Liver (tissue), 9 donors: ENCODE data around the gene TTYH3. TPM values are rescaled to one million over a fixed set of nuclear protein-coding genes. Genes with fewer than 3 reads are reported as not detected.
A peak's percentile ranks its signal among the peaks of the same experiment; 100 is the strongest.

Experiments
- DNase-seq: peaks from one replicate; pipeline ENCODE4 v3.0.0-alpha.2; 2017; ENCODE audit warnings: low spot score
- H3K27ac ChIP-seq, 2 donors: one replicate each; pipeline ENCODE4 v1.7.0; 2013; ENCODE audit warnings: inconsistent platforms in 2 of 2, low read length in 2 of 2, control low read depth in 1 of 2, low read depth in 1 of 2, mild to moderate bottlenecking in 1 of 2
- H3K27me3 ChIP-seq, 4 donors: one replicate each; pipeline versions ENCODE4 v1.6.1 to v1.7.0; 2013; ENCODE audit warnings: low read length in 3 of 4, inconsistent platforms in 1 of 4, mild to moderate bottlenecking in 1 of 4, moderate library complexity in 1 of 4; ENCODE audit not compliant: control insufficient read depth in 4 of 4, insufficient read depth in 4 of 4
- H3K36me3 ChIP-seq, 4 donors: one replicate each; pipeline versions ENCODE4 v1.6.1 to v1.7.0; 2013; ENCODE audit warnings: low read length in 3 of 4, mild to moderate bottlenecking in 3 of 4, low read depth in 1 of 4, moderate library complexity in 1 of 4; ENCODE audit not compliant: control insufficient read depth in 4 of 4, insufficient read depth in 3 of 4
- H3K4me1 ChIP-seq, 4 donors: one replicate each; pipeline versions ENCODE4 v1.6.1 to v1.7.0; 2013; ENCODE audit warnings: low read length in 3 of 4, mild to moderate bottlenecking in 3 of 4, moderate library complexity in 1 of 4; ENCODE audit not compliant: control insufficient read depth in 4 of 4, insufficient read depth in 4 of 4
- H3K4me3 ChIP-seq, 3 donors: one replicate each; pipeline versions ENCODE4 v1.6.1 to v1.7.0; 2013; ENCODE audit warnings: low read length in 3 of 3, control low read depth in 1 of 3, low read depth in 1 of 3, mild to moderate bottlenecking in 1 of 3
- H3K9ac ChIP-seq, 2 donors: one replicate each; pipeline ENCODE4 v1.7.0; 2013; ENCODE audit warnings: low read length in 2 of 2, mild to moderate bottlenecking in 2 of 2, moderate library complexity in 2 of 2, control low read depth in 1 of 2, low read depth in 1 of 2
- H3K9me3 ChIP-seq, 4 donors: one replicate each; pipeline versions ENCODE4 v1.6.1 to v1.7.0; 2013; ENCODE audit warnings: low read length in 3 of 4; ENCODE audit not compliant: control insufficient read depth in 4 of 4
- ATF3 ChIP-seq: IDR thresholded peaks from 2 replicates; pipeline ENCODE4 v1.6.1; 2016; ENCODE audit warnings: antibody characterized with exemption
- CTCF ChIP-seq: fragments of 150-350 bp; IDR thresholded peaks from 2 replicates; pipeline ENCODE4 v1.5.1; 2017; ENCODE audit warnings: improper control_type of control experiment, low read depth, low read length; ENCODE audit not compliant: missing input control
- EGR1 ChIP-seq, 2 donors: IDR thresholded peaks; 2 replicates each; pipeline ENCODE4 v1.6.1; 2016 to 2018; ENCODE audit warnings: antibody characterized with exemption in 2 of 2, low read depth in 2 of 2
- FOXA1 ChIP-seq: IDR thresholded peaks from 2 replicates; pipeline ENCODE4 v1.6.1; 2016; ENCODE audit warnings: antibody characterized with exemption
- FOXA2 ChIP-seq: IDR thresholded peaks from 2 replicates; pipeline ENCODE4 v1.6.1; 2016; ENCODE audit warnings: antibody characterized with exemption
- GABPA ChIP-seq, 2 donors: IDR thresholded peaks in 1 of 2; conservative IDR thresholded peaks in 1 of 2; 2 replicates each; pipeline ENCODE4 v1.6.1; 2016; ENCODE audit warnings: antibody characterized with exemption in 2 of 2, mild to moderate bottlenecking in 1 of 2, moderate library complexity in 1 of 2
- HNF4A ChIP-seq, 2 donors: conservative IDR thresholded peaks; 2 replicates each; pipeline ENCODE4 v1.6.1; 2016; ENCODE audit warnings: antibody characterized with exemption in 2 of 2, mild to moderate bottlenecking in 2 of 2
- HNF4G ChIP-seq: IDR thresholded peaks from 2 replicates; pipeline ENCODE4 v1.6.1; 2016; ENCODE audit warnings: antibody characterized with exemption
- JUND ChIP-seq, 2 donors: IDR thresholded peaks; 2 replicates each; pipeline ENCODE4 v1.6.1; 2016; ENCODE audit warnings: antibody characterized with exemption in 2 of 2
- MAX ChIP-seq: IDR thresholded peaks from 2 replicates; pipeline ENCODE4 v1.6.1; 2016; ENCODE audit warnings: antibody characterized with exemption
- NR2F2 ChIP-seq: IDR thresholded peaks from 2 replicates; pipeline ENCODE4 v1.6.1; 2016; ENCODE audit warnings: antibody characterized with exemption
- RAD21 ChIP-seq, 2 donors: IDR thresholded peaks; 2 replicates each; pipeline ENCODE4 v1.6.1; 2016; ENCODE audit warnings: antibody characterized with exemption in 2 of 2, mild to moderate bottlenecking in 2 of 2
- REST ChIP-seq: IDR thresholded peaks from 2 replicates; pipeline ENCODE4 v1.6.1; 2016; ENCODE audit warnings: antibody characterized with exemption, mild to moderate bottlenecking
- RXRA ChIP-seq, 2 donors: IDR thresholded peaks; 2 replicates each; pipeline ENCODE4 v1.6.1; 2017 to 2018; ENCODE audit warnings: antibody characterized with exemption in 2 of 2, mild to moderate bottlenecking in 1 of 2
- SP1 ChIP-seq: IDR thresholded peaks from 2 replicates; pipeline ENCODE4 v1.6.1; 2018; ENCODE audit warnings: antibody characterized with exemption, mild to moderate bottlenecking
- TAF1 ChIP-seq: conservative IDR thresholded peaks from 2 replicates; pipeline ENCODE4 v1.6.1; 2016; ENCODE audit warnings: antibody characterized with exemption, mild to moderate bottlenecking
- YY1 ChIP-seq: IDR thresholded peaks from 2 replicates; pipeline ENCODE4 v1.6.1; 2016; ENCODE audit warnings: antibody characterized with exemption, mild to moderate bottlenecking
- ZBTB33 ChIP-seq: IDR thresholded peaks from 2 replicates; pipeline ENCODE4 v1.6.1; 2016; ENCODE audit warnings: antibody characterized with exemption
- WGBS: extraction: QIAGEN DNeasy Blood & Tissue Kit; methylation state at CpG from one replicate; pipeline ENCODE4 v1.1.7; 2013; 5-methylcytosine and 5-hydroxymethylcytosine counted together
- polyA plus RNA-seq, 2 donors: library from polyadenylated mRNA; stranded (reverse) in 1 of 2; unstranded in 1 of 2; fragments of 200-250 nt in 1 of 2; fragments of >200 nt in 1 of 2; fragmentation: Nextera tagmentation in 1 of 2; extraction: Ambion mirVana in 1 of 2; gene quantifications; one replicate each; pipeline versions ENCODE4 v1.2.1 to v1.2.3, GENCODE V29; 2013 to 2015
- total RNA-seq, 2 donors: library from RNA; depleted of rRNA; stranded (reverse); fragments of >200 nt; gene quantifications; one replicate each; pipeline ENCODE4 v1.2.3, GENCODE V29; 2014
- donor health status: healthy.
- donor health status: healthy.
- donor health status: healthy.
- donor health status: healthy.
- donor health status: healthy.

The TTYH3 gene
- total and polyA plus RNA-seq, 4 donors, result 8.2 to 19.6 (median 17.4) TPM

- WGBS, result 66% methylated on average over 24 of the region's 24 CpGs
- Histone ChIP-seq H3K27ac (peak overlapping the region; percentile 90 to 94), H3K9ac (peak overlapping the region; percentile 52 to 56), H3K36me3 (no peaks in the 10 kb centered on the region), H3K27me3 (no peaks in the 10 kb centered on the region), H3K4me1 (peaks cover 44 to 76% (median 67%) of the 10 kb centered on the region in 4 donors), H3K9me3 (no peaks in the 10 kb centered on the region), H3K4me3 (no peak overlapping the region)
- DNase-seq, result no peak
- TF ChIP-seq TAF1, result no peak
Observed at GRCh38 chr7:2639181-2639681, 7.4 kb downstream of the TTYH3 start.

GRCh38 chr7:2639695-2640481 lies 8.1 kb downstream of the TTYH3 start:
- Histone ChIP-seq H3K36me3 (no peaks in the 10 kb centered on the region), H3K4me1 (peaks cover 44 to 81% (median 66%) of the 10 kb centered on the region in 4 donors), H3K27ac (peak overlapping the region; percentile 90), H3K4me3 (no peak overlapping the region), H3K9me3 (no peaks in the 10 kb centered on the region), H3K27me3 (no peaks in the 10 kb centered on the region), H3K9ac (no peak overlapping the region)
- no peak for DNase-seq
- WGBS, result 86% methylated on average over 37 of the region's 37 CpGs
- TF ChIP-seq MAX (no peak), ZBTB33 (no peak), RXRA (IDR thresholded peaks at IDR 0.05) (no peak), TAF1 (no peak), JUND (IDR thresholded peaks at IDR 0.05) (no peak), NR2F2 (no peak), SP1 (no peak), HNF4G (no peak), ATF3 (no peak), YY1 (no peak), FOXA2 (no peak), CTCF (no peak), GABPA (IDR thresholded peaks at IDR 0.05 in 1 of 2, conservative IDR thresholded peaks at IDR 0.05 in 1 of 2) (no peak), HNF4A (conservative IDR thresholded peaks at IDR 0.05) (no peak), FOXA1 (no peak), EGR1 (IDR thresholded peaks at IDR 0.05; ENCODE audit: low read depth in 2 of 2) (no peak), RAD21 (IDR thresholded peaks at IDR 0.05) (no peak), REST (no peak)
